Panc1 (cell line): Measurements from ENCODE around the gene MAML1. TPM values are rescaled to one million over a fixed set of nuclear protein-coding genes. Genes with fewer than 3 reads are reported as not detected.

ENCODE experiments used
- ATAC-seq: fragments of 200-7000 bp; cut with Tn5 transposase; 2 replicates; pipeline ENCODE4 v1.9.1; 2020; ENCODE audit warnings: mild to moderate bottlenecking, moderate library complexity
- BruUV-seq: library from RNA; stranded (reverse); fragments of 400-500 nt; replicated peaks from 2 replicates; lab custom pipeline; 2021; lab: Mats Ljungman, UMichigan
- CTCF ChIA-PET: fragments of 300-600 bp; sonication (Branson Sonifier 250); formaldehyde crosslinking; loops from one replicate; lab custom pipeline; 2022; ENCODE audit warnings: antibody characterized with exemption; lab: Charles Lee
- POLR2A ChIA-PET: fragments of 300-600 bp; sonication (Branson Sonifier 250); formaldehyde crosslinking; loops from one replicate; lab custom pipeline; 2022; ENCODE audit warnings: antibody characterized with exemption; lab: Charles Lee
- DNase-seq: peaks from one replicate; pipeline ENCODE4 v3.0.0-alpha.2; 2010; ENCODE audit warnings: low read depth, low spot score
- H3K27ac ChIP-seq: 2 replicates; pipeline ENCODE4 v1.5.1; 2011; ENCODE audit warnings: mild to moderate bottlenecking, low read length, inconsistent platforms
- H3K27me3 ChIP-seq: fragments of 200-500 bp; sonication (Bioruptor generic); 2 replicates; pipeline ENCODE4 v1.6.0; 2014; ENCODE audit warnings: low read length, inconsistent platforms; ENCODE audit not compliant: control insufficient read depth, insufficient read depth
- H3K36me3 ChIP-seq: fragments of 200-500 bp; sonication (Bioruptor generic); 2 replicates; pipeline ENCODE4 v1.5.1; 2014; ENCODE audit warnings: inconsistent platforms, mild to moderate bottlenecking, low read length, moderate library complexity; ENCODE audit not compliant: control insufficient read depth, insufficient read depth
- H3K4me1 ChIP-seq: 2 replicates; pipeline ENCODE4 v1.5.1; 2011; ENCODE audit warnings: inconsistent platforms, mild to moderate bottlenecking, low read length, moderate library complexity; ENCODE audit not compliant: control insufficient read depth, insufficient read depth
- H3K4me3 ChIP-seq, 2 experiments: 2 replicates each; pipeline ENCODE4 v1.5.1; 2011 to 2012; ENCODE audit warnings: low read depth in 2 of 2, low read length in 2 of 2, mild to moderate bottlenecking in 2 of 2, inconsistent platforms in 1 of 2, moderate library complexity in 1 of 2
- H3K9me3 ChIP-seq: fragments of 200-500 bp; sonication (Bioruptor generic); 2 replicates; pipeline ENCODE4 v1.5.1; 2014; ENCODE audit warnings: low read depth, mild to moderate bottlenecking, inconsistent platforms, low read length, moderate library complexity; ENCODE audit not compliant: control insufficient read depth, insufficient read depth
- CTCF ChIP-seq: fragments of 450-650 bp; IDR thresholded peaks from 2 replicates; pipeline ENCODE4 v1.5.1; 2017; ENCODE audit warnings: mild to moderate bottlenecking
- POLR2AphosphoS5 ChIP-seq: IDR thresholded peaks from 2 replicates; pipeline ENCODE4 v1.6.1; 2012; ENCODE audit warnings: mild to moderate bottlenecking, low read depth, low read length, moderate library complexity
- REST ChIP-seq, 2 experiments: IDR thresholded peaks; 2 replicates each; pipeline ENCODE4 v1.6.1; 2011 to 2012; ENCODE audit warnings: low read depth in 2 of 2, control low read depth in 1 of 2, low read length in 1 of 2, mild to moderate bottlenecking in 1 of 2, moderate library complexity in 1 of 2; ENCODE audit not compliant: insufficient read depth in 1 of 2
- SIN3A ChIP-seq: IDR thresholded peaks from 2 replicates; pipeline ENCODE4 v1.6.1; 2012; ENCODE audit warnings: low read depth, mild to moderate bottlenecking, low read length, moderate library complexity, borderline replicate concordance; ENCODE audit not compliant: insufficient read depth
- TCF7L2 ChIP-seq: IDR thresholded peaks from 2 replicates; pipeline ENCODE4 v1.6.1; 2011; ENCODE audit warnings: mild to moderate bottlenecking, low read depth, low read length, inconsistent platforms
- in situ Hi-C: cut with HindIII; loops from 2 replicates; pipeline ENCODE4 v1.10.0; 2016; ENCODE audit warnings: low sequenced_read_pairs, low pct_unique_long_range_greater_than_20kb
- intact Hi-C: fragments of 100-400 bp; cut with micrococcal nuclease; formaldehyde crosslinking; loops from one replicate; pipeline ENCODE4 v1.10.0; 2022; ENCODE audit not compliant: unreplicated experiment
- total RNA-seq: library from RNA; stranded (reverse); gene quantifications from one replicate; pipeline ENCODE4 v1.2.1, GENCODE V29; 2021; ENCODE audit not compliant: unreplicated experiment

The MAML1 gene
- total RNA-seq, 1 experiment from 2014 or later = 31.3 TPM

DNA sequence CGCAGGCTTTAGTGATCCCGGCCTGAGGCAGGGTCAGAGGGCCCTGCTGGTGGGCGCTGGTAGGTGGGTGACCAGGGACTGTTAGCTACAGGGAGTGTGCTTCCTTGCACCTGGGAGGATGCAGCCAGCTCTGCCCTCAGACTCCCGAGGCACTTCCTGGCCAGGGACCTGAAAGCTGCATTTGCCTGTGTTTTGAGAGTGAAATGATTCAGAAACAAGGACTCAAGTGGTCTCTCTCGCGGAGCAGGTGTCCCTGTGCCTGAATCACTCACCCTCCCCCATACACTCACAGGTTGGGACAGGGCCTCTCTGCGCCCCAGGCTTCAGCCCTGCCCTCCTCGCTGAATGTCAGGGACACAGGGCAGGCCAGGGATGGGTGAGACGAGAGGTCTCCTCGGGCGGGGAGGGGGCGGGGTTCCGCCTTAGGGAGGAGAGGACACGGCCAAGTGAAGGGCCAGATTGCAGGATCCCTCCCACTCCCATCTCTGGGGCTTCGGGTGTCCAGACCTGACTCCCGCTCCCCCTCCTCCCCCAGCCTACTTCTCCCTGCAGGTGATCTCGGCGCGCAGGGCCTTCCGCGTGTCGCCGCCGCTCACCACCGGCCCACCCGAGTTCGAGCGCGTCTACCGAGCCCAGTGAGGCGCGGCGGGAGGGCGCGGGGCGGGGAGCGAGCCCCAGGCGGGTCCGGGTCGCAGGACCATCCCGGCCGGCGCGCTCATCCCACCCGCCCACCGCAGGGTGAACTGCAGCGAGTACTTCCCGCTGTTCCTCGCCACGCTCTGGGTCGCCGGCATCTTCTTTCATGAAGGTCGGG lies 62.6 kb downstream of the MAML1 start:
- Histone ChIP-seq H3K9me3 (no peaks in the 10 kb centered on the region), H3K36me3 (peaks cover 4% of the 10 kb centered on the region), H3K4me3 (peak overlapping the region; percentile 55 to 65), H3K27me3 (no peaks in the 10 kb centered on the region), H3K4me1 (peaks cover 9% of the 10 kb centered on the region), H3K27ac (peak overlapping the region; percentile 65)
- in situ Hi-C loops (no loop called here), intact Hi-C loops (no loop called here)
- BruUV-seq = no TSS peak
- no peak for DNase-seq
- CTCF ChIA-PET = interaction anchor here (0.6 to 0.7 kb wide), 3 partner anchors 10 to 64 kb away, joined by 4 to 10 read pairs (median 4); no protein-coding TSS in a partner anchor
- TF ChIP-seq CTCF = no peak
- TF ChIP-seq POLR2AphosphoS5 = no peak
- 0 out of 2 replicates have a peak, but pooled peaks have one; percentile 31 for TF ChIP-seq SIN3A
- TF ChIP-seq TCF7L2 = no peak
- TF ChIP-seq REST (IDR thresholded peaks at IDR 0.05; ENCODE audit: insufficient read depth in 1 of 2, low read depth in 2 of 2, low read length in 1 of 2) = no peak
- POLR2A ChIA-PET = interaction anchor here (0.6 kb wide), 2 partner anchors 24 to 35 kb away, joined by 3 to 15 read pairs; no protein-coding TSS in a partner anchor
- peak; percentile 11 for ATAC-seq

GRCh38 chr5:179795863-179796833 lies 63.5 kb downstream of the MAML1 start:
- ChIA-PET POLR2A (interaction anchor here (0.6 kb wide), 2 partner anchors 25 to 67 kb away, joined by 3 to 15 read pairs; no protein-coding TSS in a partner anchor), CTCF (interaction anchor here (0.6 to 0.7 kb wide), 3 partner anchors 11 to 64 kb away, joined by 4 to 10 read pairs (median 4); no protein-coding TSS in a partner anchor)
- H3K4me1 ChIP-seq = peaks cover 9% of the 10 kb centered on the region
- H3K36me3 ChIP-seq = peaks cover 4% of the 10 kb centered on the region
- H3K27ac ChIP-seq = peak overlapping the region; percentile 89
- no peaks in the 10 kb centered on the region for H3K27me3 ChIP-seq
- no peaks in the 10 kb centered on the region for H3K9me3 ChIP-seq
- ATAC-seq (peak; percentile 86), DNase-seq (no peak)
- no TSS peak for BruUV-seq
- in situ Hi-C loops (no loop called here), intact Hi-C loops (no loop called here)
- TF ChIP-seq REST (IDR thresholded peaks at IDR 0.05; ENCODE audit: insufficient read depth in 1 of 2, low read depth in 2 of 2, low read length in 1 of 2) (0 out of 4 replicates have a peak, but pooled peaks of 1 of the 2 experiments have one; percentile 23), CTCF (peak; percentile 95), TCF7L2 (no peak), POLR2AphosphoS5 (peak; percentile 94), SIN3A (peak; percentile 76; the same call in 1 of the 2 replicates)
- H3K4me3 ChIP-seq = peak overlapping the region; percentile 55 to 65
